ENCODE results near the gene NR4A1. TPM values are rescaled to one million over a fixed set of nuclear protein-coding genes. Genes with fewer than 3 reads are reported as not detected.

NR4A1 gene
- polyA plus RNA-seq, 1 donor from 2014 or later: 9.3 TPM

DNA sequence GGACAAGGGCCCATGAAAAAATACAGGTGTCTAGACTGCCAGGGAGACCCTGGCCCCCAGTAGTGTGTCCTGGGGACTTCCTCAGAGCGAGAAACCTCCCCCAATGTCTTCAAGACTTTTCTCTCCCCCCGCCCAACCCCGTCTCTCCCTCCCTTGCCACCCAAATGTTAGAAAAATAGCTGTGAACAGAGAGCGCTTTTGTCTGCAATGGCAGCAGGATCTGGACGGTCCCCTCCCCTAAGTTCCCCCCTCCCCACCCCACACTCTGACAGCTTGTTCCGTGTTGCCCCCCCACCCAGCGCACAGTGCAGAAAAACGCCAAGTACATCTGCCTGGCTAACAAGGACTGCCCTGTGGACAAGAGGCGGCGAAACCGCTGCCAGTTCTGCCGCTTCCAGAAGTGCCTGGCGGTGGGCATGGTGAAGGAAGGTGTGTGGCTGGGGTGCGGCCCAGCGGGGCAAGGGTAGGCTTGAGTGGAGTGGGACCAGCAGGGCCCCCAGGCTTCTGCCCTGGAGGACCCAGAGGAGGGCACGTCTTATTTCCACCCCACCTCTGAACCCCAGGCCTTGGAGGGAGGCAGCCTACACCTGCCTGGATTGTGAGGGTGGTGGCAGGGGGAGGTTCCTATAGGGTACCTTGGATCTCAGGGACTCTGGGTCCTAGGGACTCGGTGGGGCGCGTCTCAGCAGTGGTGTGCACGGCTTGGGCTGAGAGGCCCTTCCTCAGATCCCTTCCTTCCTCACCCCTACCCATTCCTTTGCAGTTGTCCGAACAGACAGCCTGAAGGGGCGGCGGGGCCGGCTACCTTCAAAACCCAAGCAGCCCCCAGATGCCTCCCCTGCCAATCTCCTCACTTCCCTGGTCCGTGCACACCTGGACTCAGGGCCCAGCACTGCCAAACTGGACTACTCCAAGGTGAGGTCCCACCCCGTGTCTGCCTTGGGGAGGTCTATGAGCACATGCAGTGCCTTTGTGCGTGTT, 4.8 kb downstream of the NR4A1 start:
- no peaks in the 10 kb centered on the region for H3K27me3 Mint-ChIP-seq
- no peaks in the 10 kb centered on the region for H3K9me3 Mint-ChIP-seq
- H3K4me1 Mint-ChIP-seq: peaks cover 0 to 12% (median 10%) of the 10 kb centered on the region in 3 donors
- H3K4me3 Mint-ChIP-seq: no peak overlapping the region
- peaks cover 4% of the 10 kb centered on the region for H3K36me3 Mint-ChIP-seq
- no peak overlapping the region for H3K27ac Mint-ChIP-seq

DNA sequence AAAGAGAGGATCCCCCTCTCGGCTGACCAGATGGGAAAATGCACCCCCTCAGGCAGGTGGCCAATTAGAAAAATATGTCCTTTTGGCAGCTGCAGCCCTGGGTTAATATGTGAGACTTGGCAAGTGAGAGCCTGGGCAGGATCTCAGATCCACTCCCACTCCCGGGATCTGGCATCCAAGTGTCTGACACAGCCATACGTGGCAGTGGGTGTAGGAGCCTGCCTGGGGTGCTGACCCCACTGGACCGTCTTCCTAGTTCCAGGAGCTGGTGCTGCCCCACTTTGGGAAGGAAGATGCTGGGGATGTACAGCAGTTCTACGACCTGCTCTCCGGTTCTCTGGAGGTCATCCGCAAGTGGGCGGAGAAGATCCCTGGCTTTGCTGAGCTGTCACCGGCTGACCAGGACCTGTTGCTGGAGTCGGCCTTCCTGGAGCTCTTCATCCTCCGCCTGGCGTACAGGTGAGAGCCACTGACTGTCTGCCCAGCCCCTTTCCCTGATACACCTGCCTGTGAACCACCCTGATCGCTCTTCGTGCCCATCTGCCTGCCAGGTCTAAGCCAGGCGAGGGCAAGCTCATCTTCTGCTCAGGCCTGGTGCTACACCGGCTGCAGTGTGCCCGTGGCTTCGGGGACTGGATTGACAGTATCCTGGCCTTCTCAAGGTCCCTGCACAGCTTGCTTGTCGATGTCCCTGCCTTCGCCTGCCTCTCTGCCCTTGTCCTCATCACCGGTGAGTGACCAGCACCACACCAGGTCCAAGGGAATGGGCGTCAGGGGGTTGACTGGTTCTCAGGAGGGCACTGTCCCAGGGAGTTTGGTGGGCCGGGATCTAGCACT, 5.8 kb downstream of the NR4A1 start:
- Mint-ChIP-seq H3K36me3 (peaks cover 4% of the 10 kb centered on the region), H3K27me3 (no peaks in the 10 kb centered on the region), H3K9me3 (no peaks in the 10 kb centered on the region), H3K4me1 (peaks cover 0 to 5% (median 4%) of the 10 kb centered on the region in 3 donors), H3K4me3 (no peak overlapping the region), H3K27ac (peak overlapping the region in 1 of 3 donors; percentile 62)

DNA sequence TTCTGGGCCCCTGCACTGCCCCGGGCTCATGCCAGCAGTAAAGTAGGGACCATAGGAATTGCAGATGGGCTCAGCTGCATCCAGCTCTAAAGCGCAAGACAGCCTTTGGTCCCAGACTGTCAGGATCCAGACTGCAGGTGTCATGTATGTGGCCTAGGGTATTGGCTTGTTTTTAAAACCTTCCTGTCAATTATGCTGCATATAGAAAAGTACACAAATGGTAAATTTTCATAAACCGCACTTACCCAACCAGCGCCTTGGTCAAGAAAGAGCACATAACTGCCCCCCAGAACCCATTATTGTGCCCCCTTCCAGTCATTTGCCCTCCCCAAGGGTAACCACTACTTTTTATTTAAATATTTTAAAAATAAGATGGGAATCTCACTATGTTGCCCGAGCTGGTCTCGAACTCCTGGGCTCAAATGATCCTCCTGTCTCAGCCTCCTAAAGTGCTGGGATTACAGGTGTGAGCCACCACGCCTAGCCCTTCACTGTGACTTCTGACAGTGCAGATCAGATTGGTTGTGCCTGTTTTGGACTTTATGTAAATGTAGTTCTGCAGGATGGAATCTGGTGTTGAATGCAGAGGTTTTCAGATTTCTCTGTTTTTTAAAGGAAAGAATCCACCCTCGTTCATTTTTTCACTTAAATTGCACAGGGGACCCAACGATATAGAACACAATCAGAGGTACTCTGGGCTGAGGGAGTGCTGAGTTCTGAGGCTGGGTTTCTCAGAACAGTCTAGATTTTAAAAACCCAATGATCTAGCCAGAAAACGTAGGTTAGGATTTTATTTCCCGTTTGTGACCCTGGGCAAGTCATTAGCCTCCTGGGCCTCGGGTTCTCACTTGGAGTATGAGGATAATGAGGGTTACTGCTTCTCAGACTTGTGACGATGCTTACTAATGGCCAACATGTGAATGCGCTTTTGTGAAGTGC, 6.7 kb downstream of the NR4A1 start:
- no peaks in the 10 kb centered on the region for H3K4me1 Mint-ChIP-seq
- H3K27ac Mint-ChIP-seq: peak overlapping the region in 1 of 3 donors; percentile 62
- H3K27me3 Mint-ChIP-seq: no peaks in the 10 kb centered on the region
- no peaks in the 10 kb centered on the region for H3K9me3 Mint-ChIP-seq
- H3K4me3 Mint-ChIP-seq: no peak overlapping the region
- peaks cover 4% of the 10 kb centered on the region for H3K36me3 Mint-ChIP-seq

DNA sequence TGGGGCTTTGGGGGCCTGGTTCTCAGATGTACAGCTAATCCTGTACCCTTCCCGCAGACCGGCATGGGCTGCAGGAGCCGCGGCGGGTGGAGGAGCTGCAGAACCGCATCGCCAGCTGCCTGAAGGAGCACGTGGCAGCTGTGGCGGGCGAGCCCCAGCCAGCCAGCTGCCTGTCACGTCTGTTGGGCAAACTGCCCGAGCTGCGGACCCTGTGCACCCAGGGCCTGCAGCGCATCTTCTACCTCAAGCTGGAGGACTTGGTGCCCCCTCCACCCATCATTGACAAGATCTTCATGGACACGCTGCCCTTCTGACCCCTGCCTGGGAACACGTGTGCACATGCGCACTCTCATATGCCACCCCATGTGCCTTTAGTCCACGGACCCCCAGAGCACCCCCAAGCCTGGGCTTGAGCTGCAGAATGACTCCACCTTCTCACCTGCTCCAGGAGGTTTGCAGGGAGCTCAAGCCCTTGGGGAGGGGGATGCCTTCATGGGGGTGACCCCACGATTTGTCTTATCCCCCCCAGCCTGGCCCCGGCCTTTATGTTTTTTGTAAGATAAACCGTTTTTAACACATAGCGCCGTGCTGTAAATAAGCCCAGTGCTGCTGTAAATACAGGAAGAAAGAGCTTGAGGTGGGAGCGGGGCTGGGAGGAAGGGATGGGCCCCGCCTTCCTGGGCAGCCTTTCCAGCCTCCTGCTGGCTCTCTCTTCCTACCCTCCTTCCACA, 7.6 kb downstream of the NR4A1 start:
- Mint-ChIP-seq H3K27ac (no peak overlapping the region), H3K4me1 (no peaks in the 10 kb centered on the region), H3K27me3 (no peaks in the 10 kb centered on the region), H3K4me3 (no peak overlapping the region), H3K36me3 (peaks cover 4% of the 10 kb centered on the region), H3K9me3 (no peaks in the 10 kb centered on the region)

DNA sequence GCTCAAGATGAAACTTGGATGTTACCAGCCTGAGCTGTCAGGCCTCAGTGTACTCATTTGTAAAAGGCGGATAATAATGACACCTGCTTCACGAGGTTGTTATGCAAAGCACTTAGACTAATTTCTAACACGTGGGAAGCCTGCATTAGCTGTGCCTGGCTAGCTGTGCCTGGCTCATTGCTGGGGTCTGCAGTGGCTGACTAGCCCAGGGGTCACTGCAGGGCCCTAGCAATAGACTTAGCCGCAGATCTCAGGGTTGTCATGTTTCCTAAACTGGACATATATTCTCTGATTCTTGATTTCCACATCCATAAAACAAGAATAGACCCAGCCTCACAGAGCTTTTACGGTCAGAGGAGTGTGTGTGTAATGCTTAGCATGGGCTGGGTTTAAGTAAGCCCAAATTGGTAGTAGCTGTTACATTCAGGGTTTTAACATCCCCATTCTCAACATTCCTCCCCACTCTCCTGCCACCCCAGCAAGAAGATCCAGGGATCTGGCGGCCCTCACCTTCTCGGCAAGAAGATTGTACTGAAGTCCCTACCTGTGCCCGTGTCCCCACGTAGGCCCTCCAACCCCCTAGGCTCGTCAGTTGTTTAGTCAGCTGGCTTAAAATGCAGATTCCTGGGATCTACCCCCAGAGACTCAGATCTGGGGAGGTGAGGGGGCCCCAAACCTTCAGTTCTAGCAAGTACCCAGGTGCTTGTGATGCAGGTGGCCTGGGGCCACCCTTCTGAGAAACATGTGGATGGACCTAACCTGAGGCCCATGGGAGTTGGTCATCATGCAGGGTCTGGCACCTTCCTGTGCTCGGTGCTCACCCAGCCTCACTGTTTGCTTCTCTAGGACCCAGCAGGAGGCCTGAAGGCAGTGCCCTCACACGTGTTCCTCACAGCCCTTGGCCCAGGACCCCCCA, 8.6 kb downstream of the NR4A1 start:
- Mint-ChIP-seq H3K27ac (no peak overlapping the region), H3K4me3 (no peak overlapping the region), H3K27me3 (no peaks in the 10 kb centered on the region), H3K9me3 (no peaks in the 10 kb centered on the region), H3K4me1 (no peaks in the 10 kb centered on the region), H3K36me3 (peaks cover 4% of the 10 kb centered on the region)

DNA sequence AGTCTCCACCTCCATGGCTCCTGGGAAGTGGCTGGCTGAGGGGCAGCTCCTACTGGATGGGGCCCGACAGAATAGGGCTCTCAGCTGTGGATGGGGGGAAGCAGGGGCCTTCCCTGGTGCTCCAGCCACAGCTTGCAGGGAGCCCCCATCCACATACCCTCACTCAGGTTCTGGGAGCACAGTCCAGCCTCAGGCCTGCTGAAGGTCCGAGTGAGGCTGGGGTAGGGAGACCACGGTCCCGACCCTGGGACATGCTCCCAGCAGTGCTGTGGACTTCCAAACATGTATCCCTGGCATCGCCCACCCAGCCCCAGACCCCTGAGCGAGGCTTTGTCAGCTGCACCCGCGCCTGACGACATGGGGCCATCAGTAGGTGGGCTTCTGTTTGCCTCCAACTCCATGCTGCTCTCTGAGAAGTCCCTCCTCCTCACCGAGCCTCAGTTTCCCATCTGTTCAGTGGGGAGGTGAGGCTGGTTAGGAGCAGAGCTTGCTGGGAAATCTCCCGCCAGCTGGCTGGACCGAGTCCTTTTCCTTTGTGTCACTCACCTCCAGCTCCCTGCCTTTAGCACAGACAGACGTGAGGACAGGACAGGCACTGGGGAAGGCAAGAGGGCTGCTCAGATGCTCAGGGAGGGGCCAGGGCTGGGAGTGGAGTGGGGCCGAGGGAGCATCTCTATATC, 9.4 kb downstream of the NR4A1 start:
- H3K9me3 Mint-ChIP-seq: no peaks in the 10 kb centered on the region
- H3K4me3 Mint-ChIP-seq: no peak overlapping the region
- H3K4me1 Mint-ChIP-seq: no peaks in the 10 kb centered on the region
- H3K36me3 Mint-ChIP-seq: peaks cover 4% of the 10 kb centered on the region
- H3K27ac Mint-ChIP-seq: no peak overlapping the region
- H3K27me3 Mint-ChIP-seq: no peaks in the 10 kb centered on the region

DNA sequence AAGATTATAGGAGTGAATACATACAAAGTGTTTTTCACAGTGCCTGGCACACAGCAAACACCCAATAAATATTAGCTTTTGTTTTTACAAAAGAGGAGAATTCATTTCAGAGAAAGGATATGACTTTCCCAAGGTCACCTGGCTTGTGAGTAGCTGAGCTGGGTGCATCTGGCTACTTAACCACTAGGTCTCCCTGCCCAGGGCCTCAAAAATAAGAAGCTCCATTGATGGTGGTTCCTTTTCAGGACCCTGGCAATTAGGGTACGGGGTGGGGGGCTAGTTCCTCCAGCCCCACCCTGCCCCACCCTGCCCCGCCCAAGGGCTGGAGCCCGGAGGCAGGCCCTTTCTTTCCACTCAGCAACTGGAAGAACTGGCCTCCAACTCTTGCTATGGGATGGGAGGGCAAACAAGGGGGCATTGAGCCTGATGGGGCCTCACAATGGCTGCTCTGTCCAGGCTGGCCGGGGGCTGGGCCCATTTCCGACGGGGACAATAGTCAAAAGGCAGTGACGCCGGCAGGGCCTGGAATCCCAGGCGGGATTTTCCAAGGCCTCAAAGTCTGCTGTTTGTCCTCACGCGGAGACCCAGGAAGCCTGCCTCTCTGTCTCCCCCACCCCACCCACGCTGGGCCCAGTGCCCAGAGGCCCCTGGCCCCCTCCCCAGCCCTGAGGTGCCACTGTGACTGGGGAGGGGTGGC, 10.4 kb downstream of the NR4A1 start:
- Mint-ChIP-seq H3K9me3 (no peaks in the 10 kb centered on the region), H3K4me3 (no peak overlapping the region), H3K4me1 (no peaks in the 10 kb centered on the region), H3K27ac (no peak overlapping the region), H3K36me3 (peaks cover 4% of the 10 kb centered on the region), H3K27me3 (no peaks in the 10 kb centered on the region)

DNA sequence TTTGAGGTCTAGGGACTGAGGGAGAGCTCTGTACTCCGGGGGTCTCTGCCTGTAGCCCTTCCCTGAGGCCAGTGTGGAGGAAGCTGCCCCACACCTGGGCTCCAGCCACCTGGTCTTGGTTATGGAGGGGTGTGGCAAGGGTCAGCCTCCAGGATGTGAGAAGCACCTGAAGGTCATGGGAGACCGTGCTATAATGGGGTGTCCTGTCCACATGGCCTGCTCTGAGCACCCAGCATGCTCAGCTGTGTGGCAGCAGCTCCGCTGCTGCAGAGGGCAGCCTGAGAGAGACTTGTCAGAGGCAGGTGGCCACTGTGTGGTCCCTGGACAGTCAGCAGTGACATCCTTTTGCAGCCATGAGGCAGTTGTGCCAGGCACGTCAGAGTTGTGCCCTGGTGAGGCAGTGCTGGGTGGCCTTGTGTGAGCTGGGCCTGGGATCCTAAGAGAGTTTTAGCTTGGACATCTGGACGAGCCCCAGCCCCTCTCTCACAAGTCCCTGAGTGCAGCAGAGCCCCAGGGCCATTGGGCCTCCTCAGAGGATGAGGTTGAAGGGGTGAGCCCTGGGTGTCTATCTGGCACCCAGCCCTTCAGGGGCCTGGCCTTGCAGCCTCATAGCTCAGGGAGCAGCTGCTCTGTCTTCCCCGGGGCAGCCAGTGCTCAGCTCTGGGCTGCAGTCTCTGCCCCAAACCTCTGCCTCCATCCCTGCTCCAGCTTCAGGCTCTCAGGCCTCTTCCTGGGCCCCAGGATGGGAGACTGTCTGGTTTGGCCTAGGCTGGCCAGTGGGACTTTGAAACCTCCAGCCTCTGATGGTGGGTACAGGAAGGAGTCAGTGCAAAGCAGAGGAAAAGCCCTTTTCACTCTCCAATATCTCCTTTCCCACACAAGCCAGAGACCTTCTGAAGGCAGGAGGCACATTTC, 11.2 kb downstream of the NR4A1 start:
- H3K4me1 Mint-ChIP-seq: no peaks in the 10 kb centered on the region
- H3K36me3 Mint-ChIP-seq: peaks cover 2% of the 10 kb centered on the region
- no peaks in the 10 kb centered on the region for H3K27me3 Mint-ChIP-seq
- no peak overlapping the region for H3K4me3 Mint-ChIP-seq
- H3K27ac Mint-ChIP-seq: no peak overlapping the region
- no peaks in the 10 kb centered on the region for H3K9me3 Mint-ChIP-seq

DNA sequence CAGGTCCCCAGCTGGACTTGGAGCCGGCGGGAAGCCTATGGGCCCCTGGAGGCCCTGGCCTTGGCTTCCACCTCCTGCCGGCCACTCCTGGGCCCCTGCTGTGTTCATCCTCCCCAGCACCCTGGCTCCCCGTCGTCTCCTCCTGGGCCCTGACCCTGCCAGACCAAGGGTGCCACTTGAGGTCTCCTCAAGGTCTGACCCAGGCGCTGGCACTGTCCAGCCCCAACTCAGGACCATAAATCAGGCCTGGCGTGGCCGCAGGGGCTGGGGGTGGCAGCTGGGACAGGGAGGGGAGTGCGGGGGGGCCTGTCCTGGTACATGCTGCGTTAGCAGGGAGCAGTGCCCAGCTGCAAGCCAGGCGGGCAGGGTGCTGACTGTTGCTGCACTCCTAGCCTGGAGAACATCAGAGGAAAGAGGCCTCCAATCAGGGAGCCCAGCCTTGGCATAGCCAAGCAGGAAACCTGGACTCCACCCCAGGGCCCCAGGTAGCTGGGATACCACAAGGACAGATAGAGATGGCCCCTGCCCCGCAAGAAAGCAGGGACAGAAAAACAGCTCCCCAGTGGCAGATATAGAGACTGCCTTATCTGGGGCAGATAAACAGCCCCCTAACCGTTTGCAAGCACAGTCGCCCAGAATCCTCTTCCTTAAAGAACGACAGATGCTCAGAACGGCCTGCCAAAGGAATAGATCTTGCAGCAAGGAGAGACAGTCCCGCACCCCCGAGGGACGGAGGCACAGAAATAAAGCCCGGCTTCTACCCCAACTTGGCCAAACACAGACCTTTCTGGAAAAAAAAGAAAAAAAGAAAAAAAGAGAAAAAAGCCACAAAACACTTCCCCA, 12.1 kb downstream of the NR4A1 start:
- Mint-ChIP-seq H3K27me3 (no peaks in the 10 kb centered on the region), H3K4me3 (no peak overlapping the region), H3K36me3 (peaks cover 2% of the 10 kb centered on the region), H3K4me1 (no peaks in the 10 kb centered on the region), H3K27ac (peak overlapping the region in 1 of 3 donors; percentile 56), H3K9me3 (no peaks in the 10 kb centered on the region)

DNA sequence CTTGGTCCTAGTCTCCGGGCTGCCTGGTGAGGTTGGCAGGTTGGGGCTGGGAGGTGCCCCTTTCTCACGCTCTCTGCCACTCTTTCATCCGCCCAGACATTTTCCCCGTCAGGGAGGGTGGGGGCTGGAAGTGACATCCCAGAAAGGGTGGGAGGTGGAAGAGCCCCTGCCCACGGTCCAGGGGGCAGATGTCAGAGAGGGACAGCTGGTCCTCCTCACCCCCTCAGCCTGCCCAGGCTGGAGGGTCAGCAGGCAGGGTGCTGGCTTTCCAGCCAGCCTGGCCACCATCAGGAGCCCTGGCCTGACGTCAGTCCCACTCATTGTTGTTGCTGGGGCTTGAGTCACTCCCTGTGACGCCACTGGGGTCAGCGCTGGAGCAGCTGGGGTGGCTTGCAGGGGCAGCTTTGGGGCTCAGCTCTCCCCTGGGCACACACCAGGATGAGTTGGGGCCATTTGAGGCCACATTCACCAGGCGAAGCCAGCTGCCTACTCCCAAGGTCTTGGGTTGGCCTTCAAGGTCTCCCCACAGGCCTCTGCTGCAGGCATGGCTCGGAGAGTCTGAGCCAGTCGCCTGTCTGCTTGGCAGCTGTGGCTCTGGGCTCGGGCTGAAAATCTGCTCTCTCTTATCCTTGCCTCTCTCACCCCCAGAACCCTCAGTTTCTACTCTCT, 12.9 kb downstream of the NR4A1 start:
- H3K9me3 Mint-ChIP-seq: no peaks in the 10 kb centered on the region
- no peaks in the 10 kb centered on the region for H3K27me3 Mint-ChIP-seq
- H3K36me3 Mint-ChIP-seq: peaks cover 2% of the 10 kb centered on the region
- no peak overlapping the region for H3K27ac Mint-ChIP-seq
- H3K4me1 Mint-ChIP-seq: peaks cover 3% of the 10 kb centered on the region in 3 donors
- H3K4me3 Mint-ChIP-seq: no peak overlapping the region
